Stimulated activated CD4-positive, alpha-beta T cell treated with anti-CD3 and anti-CD28 coated beads, Interleukin-1b, Interleukin-23, amount 100 ng/mL, for 24 hours (primary cell): ENCODE data around the gene WNT3A.
"Not testable (repeated sequence)": the region's sequence is repeated elsewhere in the genome, so short reads cannot be mapped to it uniquely, and the experiment has no call there.

Source experiments
- DNase-seq, 4 experiments: peaks; one replicate each; pipeline ENCODE4 v3.0.0-alpha.2; 2020; ENCODE audit warnings: low read depth in 4 of 4, low spot score in 1 of 4

WNT3A gene

DNA sequence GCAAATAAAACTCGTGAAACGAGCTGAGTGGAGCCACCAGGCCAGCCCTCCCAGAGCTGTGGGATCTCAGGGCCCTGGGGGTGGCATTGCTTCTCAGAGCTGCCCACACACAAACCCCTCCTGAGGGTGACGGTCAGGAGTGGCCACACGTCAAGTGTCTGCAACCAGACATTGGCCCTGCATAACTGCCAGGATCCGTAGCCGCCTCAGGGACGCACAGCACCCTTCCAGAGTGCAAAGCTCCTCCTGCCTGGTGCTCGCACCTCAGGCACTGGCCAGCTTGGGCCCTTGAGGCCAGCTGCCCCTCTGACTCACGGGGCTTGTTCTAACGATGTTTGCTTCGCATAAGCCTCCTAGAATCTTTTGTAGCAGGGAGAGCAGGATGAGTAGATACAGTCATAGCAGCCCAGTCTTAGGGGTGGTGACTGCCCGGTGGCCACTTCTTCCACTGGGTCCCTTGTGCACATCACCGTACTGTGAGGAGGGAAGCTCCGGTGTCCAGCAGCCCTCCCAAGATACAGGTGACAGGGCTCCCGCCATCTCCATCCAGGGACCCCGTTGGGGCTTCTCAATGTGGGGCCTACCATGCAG, 5.0 kb downstream of the WNT3A start:
- no peak for DNase-seq

DNA sequence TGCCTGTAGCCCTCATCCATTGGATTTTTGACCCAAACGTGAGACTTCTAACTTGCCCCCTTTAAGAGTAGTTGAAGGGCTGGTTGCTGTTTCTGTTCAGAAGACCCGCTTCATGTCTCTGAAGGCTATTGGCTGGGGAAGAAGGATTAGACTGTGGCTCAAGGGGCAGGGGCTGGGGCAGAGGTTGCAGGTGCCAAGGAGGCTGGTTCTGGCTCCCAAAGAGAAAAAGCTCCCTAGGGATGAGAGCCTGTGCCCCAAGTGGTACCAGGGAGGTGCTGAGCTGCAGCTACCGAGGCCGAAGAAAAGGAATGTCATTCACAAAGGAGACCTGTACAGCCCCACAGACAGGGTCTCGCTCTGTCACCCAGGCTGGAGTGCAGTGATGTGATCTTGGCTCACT, 5.8 kb downstream of the WNT3A start:
- no peak for DNase-seq

DNA sequence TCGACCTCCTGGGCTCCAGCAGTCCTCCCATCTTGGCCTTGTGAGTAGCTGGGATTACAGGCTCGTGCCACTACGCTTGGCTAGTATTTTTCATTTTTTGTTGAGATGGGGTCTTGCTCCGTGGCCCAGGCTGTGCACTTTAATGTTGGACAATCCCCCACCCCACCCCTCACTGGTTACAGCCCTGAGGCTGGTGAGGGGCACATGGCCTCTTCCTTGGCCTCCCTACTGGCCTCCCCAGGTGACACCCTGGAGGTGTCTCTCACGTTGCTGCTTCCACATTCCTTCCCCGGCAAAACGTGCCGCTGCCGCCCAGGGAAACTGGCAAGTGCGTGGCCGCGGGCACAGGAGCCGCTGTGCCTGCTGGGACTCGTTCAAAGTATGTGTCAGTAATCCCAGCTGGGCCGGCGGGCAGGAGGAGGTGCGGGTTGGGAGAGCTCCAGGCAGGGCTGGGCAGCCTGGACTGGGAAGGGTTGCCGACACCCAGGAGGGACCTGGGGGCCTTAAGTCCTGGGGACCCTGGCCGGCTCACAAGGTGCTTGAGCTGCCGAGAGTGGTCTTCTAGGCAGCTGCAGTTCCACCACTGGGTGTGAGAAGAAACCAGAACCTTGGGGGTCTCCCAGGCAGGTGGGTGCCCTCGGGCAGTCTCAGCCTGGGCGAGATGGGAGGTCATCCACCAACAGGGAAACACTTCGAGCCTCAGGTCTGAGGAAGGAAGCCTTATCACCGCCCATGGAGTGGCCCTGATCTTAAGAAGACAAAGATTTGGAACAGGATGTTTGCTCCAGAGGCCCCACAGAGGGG, 6.5 kb downstream of the WNT3A start:
- no peak for DNase-seq

DNA sequence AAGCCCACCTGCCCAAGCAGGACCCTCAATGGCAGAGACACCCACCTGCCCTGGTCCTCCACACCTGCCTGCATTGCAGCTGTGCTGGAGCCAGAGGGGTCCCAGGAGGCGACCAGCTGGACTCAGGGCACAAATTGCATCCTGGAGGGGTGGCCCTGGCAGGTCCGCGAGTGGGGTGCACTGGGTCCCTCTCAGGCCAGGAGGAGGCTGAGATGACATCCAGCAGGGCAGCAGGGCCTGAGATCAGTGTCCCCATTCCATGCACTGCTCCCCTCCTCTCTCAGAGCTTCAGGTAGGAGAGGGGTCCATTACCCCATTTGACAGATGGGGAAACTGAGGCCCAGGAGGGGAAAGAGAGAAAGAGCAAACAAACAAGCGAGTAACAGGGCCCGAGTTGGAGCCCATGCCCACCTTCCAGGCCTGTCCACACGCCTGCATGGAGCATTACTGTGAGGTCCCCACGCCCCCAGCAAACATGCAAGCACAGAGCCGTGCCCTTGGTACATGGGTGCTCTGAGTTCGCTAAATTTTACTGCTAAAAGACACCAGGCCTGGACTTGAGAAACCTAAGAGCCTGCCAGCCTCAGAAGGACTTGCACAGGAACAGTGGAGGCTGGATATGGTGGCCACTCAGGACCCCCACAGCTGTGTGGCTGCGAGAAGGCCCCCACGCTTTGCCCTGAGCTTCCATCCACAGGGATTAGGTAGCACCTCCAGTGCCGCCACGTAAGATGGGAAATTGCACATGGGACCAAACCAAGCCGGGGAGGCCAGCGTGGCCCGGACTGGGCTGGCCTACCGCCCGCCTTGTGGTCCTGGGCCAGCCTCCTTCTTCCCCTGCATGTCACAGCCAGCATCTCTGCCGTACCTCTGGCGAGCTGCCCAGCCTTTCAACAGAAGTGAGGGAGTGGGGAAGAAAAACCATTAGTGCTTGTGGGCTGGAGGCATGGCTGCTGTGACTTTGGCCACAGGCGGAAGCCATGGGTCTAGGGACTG, 7.4 kb downstream of the WNT3A start:
- no peak for DNase-seq

DNA sequence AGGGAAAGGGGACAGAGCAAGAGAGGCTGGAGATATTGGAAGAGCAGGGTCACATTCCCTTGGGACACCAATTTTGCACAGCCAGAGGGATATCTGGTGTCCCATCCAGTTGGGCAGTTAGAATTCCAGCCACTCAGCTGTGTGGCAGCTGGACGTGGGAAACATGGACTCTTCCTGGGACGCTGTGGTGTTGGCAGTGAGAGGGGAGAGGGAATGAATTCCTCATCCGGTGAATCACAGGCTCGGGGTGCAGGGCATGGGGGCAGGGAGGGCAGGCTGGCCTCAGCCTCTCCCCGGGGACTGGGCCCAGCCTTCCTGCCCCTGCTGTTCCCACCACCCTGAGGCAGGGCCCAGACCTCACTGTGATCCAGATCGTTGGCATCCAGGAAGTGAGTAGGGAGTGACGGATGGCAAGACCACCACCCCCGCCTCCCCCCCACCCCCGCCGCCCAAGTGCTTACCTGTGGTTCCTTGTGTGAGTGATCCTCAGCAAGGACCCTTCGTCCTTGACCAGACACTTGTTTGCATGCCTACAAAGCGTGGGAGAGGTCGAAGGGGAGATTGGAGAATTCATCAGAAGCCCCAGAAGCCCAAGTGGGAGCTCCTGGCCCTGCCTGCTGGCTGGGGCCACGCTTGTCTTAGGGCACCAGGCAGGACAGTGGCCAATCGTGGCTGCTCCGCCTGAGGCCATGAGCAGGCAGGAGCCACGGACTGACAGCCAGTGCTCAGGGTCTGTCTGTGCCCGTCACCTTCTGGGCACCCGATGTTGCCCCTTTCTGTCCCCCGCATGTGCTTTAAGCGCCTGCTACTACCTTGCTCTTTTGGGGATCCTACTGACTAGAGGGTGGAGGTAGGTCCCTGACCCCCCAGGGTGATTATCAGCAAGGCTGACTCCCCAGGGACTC, 8.7 kb downstream of the WNT3A start:
- DNase-seq, result no peak

DNA sequence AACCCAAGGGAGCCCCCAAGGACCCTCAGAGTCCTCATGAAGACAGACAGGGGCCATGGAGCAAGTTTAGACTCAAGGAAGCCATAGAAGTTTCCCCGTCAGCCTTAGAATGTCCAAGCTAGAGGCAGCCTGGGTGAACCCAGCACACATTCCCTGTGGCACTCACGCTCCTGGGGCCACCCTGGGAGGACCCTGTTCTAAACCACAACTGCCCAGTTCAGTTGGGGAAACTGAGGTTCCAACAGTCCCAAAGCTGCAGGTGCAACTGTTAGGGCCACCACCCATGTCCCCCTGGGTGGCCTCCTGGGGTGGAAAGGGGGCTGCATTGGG, 9.3 kb downstream of the WNT3A start:
- no peak for DNase-seq

DNA sequence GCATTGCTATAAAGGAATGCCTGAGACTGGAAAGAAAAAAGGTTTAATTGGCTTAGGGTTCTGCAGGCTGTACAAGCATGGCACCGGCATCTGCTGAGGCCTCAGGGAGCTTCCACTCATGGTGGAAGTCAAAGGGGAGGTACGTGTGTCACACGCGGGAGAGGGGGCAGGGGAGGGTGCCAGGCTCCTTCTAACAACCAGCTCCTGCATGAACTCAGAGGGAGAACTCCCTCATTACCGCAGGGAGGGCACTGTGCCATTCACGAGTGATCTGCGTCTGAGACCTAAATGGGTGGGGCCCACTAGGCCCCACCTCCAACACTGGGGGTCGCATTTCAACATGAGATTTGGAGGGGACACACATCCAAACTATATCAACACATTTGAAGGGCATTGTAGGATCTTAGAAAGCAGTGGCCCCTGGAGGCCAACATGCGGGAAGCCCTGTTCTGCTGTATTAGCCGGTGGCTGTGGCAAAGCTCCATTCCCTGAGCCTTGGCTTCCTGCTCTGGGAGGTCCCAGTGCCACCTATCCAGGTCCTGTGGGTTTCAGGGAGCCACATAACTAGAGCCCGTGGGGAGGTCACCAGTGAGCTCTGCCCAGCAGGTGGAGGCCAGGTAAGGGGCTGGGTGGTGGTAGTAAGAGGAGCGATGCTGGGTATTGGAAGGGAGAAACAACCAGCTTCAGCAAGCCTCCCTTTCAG, 10.0 kb downstream of the WNT3A start:
- DNase-seq, result no peak

DNA sequence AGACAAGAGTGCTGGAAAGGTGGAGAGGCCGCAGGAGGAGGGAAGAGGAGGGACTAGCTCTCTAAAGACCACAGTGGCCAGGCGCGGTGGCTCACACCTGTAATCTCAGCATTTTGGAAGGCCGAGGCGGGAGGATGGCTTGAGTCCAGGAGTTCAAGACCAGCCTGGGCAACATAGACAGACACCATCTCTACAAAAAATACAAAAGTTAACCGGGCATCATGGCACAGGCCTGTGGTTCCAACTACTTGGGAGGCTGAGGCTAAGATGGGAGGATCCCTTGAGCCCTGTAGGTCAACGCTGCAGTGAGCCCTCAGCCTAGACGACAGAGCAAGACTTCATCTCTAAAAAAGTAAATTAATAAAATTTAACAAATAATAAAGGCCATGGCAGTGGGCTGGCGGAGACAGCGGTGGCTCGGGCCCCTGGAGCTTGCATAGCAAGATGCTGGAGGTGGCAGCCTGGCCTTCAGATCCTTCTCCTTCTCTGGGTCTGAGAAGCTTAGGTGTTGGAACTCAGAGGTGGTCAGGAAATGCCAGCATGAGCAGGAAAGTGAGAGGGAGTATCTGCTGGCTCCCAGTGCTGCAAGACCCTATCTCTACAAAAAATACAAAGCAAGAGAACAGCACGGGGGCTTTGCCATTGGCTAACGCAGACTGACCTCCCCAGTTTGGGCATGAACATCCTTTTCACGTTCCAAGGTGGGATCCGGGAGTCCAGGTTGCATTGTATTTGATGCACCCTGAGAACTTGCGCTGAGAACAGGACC, 10.7 kb downstream of the WNT3A start:
- DNase-seq, result no peak

DNA sequence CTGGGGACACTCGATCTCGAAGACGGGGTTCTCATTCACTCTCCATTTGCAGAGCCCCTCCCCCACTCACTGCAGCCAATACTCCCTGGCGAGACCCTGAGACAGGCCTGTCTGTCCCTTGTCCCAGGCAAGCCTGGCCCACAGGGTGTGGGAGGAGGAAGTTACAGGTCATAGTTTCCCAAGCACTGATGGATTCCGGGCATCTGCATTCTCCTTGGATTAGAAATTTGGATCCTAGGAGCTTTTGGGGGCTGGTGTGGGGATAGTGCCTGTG, 11.3 kb downstream of the WNT3A start:
- no peak for DNase-seq

DNA sequence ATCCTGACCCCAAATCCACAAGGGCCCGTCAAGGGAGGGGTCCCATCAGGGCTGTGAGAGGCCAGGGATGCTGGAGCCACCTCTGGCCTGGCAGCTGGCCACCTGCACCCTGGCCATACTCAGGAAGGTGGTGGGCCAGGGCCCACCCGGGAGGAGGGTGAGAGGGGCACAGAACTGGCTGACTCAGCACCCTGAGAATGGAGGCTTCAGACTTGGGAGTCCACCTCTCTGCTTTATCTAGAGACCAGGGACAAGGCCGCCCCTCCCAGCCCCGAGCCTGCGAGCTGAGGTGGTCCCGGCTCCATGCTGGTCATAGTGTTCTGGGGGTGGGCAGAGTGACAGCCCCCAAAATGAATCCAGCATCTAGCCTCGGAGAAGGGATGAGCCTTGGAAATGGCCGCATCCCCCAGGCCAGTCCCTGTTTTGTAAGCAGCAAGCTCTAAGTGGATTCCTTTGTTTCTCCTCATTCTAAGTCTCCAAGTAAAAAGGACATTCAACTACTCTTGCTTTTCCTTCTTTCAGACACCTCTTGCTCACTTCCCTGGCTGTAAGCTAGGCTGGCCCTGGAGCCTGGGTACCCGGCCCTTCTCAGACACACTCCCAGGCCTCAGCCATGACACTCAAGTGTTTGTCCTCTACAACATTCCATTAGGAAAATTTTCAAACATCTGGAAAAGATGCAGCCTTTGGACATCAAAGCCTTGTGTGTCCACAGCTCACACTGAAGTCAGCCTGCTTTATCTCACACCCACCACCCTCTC, 12.3 kb downstream of the WNT3A start:
- DNase-seq, result no peak

DNA sequence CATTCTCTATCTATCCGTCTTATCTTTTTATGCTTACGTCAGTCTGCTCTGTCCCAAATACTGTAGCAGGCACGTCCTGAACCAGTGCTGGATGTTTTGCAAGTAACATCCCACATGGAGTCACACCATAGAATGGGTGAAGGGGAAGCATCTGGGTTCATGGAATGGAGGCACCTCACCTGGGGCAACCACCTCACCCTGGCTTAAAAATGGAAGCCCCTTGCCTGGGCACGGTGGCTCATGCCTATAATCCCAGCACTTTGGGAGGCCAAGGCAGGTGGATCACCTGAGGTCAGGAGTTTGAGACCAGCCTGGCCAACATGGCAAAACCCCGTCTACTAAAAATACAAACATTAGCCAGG, 12.9 kb downstream of the WNT3A start:
- DNase-seq, result not testable (repeated sequence)

DNA sequence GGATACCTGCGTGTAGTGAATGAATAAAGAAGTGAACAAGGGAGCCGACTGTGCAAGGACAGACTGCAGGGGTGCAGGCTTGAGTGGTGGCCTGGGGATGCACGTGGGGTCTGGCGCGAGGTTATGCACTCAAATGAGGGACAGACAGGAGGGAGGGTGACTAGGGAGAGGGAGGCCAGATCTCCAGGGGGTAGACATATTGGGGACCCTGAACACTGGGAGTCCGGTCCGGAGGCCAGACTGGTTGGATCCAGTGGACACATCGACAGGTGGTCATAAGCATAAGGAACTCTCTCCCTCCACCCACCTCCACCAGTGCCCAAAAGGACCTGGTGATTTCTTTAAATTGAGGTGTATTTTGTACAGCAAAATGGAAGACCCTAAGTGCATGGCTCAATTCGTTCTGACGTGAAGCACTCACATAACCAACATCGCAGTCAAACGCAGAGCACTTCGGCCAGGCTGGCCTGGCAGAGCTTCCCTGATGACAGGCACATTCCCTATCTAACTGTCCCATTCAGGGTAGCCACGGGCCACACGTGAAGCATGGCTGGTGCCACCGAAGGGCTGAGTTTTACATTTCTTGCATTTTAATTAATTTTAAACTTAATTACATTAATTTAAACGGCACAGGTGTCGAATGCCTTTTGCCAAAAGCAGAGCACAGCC, 14.0 kb downstream of the WNT3A start:
- no peak for DNase-seq

DNA sequence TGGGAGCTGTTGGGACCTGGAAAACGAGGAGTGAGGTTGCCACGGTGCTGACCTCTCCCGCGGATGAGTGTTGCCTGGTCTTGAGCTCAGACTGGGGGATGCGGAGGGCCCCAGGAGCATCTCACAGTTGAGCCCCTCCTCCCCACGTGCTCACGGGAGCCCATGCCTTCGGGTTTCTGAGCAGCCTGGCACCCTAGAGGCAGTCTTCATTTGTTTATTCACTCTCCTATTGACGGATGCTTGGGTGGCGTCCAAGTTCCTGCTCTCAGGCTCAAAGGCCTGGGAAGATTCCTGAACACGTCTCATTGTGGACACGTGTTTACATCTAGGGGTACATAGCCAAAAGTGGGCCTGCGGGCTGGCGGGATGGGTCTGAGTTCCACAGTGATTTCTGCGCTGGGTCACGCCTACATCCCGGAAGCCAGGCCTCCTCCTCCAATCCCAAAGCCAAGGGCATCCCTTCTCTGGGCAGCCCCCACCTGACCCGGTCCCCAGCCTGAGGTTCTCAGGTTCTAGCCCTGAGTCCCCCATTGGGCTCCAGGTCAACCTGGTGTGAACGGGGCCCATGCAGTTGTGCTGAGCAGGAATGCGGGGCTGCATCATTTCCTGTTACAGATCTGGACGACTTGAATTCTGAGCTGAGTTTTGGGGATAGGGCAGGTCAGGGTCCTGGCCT, 14.7 kb downstream of the WNT3A start:
- no peak for DNase-seq

DNA sequence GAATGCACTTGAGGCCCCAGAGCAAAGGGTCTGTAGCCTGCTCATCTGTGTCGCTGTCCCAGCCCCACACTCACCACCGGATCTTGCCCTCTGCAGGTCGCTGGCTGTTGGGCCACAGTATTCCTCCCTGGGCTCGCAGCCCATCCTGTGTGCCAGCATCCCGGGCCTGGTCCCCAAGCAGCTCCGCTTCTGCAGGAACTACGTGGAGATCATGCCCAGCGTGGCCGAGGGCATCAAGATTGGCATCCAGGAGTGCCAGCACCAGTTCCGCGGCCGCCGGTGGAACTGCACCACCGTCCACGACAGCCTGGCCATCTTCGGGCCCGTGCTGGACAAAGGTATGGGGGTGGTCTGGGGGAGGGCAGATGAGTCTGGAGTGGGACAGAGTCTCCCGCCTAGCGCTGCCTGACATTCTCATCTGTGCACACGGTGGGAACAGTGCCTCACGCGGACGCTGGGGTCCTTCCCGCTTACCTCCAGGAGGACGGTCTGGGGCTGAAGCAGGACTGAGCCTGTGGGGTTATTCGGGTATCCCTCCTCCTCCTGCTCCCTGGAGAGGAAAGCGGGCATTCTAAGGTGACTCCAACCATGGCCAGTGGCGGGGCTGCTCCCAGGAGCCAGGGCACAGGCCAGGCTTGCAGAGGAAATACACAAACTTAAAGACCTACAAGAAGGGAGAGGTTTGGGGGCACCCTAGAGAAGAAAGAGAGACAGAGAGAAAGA, 15.9 kb downstream of the WNT3A start:
- DNase-seq, result no peak

DNA sequence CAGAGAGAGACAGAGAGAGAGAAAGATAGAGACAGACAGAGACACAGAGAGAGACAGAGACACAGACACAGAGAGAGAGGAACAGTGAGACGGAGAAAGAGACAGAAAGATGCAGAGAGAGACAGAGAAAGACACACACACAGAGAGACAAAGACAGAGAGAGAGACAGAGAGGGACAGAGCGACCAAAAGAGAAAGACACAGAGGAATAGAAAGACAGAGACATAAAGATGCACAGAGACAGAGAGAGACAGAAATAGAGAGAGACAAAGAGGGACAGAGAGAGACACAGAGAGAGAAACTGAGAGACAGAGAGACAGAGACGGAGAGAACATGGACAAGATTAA, 16.5 kb downstream of the WNT3A start:
- no peak for DNase-seq

DNA sequence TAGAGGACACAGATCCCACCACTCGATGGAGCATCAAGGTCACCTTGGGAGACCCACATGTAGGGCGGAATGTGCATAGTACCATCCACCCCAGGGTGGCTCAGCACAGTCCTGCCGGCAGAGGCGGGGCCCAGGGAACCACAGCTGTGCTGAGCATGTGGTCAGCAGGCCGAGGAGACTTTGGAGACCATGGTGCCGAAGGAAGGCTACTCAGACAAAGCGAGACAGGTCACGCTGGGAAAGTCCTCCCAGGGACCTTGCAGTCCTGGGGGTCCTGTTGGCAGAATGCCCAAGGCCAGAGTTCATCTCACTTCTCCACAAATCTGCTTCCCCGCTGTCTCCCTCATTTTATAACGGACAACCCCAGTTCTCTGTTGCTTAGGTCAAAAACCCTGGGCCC, 22.5 kb downstream of the WNT3A start:
- no peak for DNase-seq

DNA sequence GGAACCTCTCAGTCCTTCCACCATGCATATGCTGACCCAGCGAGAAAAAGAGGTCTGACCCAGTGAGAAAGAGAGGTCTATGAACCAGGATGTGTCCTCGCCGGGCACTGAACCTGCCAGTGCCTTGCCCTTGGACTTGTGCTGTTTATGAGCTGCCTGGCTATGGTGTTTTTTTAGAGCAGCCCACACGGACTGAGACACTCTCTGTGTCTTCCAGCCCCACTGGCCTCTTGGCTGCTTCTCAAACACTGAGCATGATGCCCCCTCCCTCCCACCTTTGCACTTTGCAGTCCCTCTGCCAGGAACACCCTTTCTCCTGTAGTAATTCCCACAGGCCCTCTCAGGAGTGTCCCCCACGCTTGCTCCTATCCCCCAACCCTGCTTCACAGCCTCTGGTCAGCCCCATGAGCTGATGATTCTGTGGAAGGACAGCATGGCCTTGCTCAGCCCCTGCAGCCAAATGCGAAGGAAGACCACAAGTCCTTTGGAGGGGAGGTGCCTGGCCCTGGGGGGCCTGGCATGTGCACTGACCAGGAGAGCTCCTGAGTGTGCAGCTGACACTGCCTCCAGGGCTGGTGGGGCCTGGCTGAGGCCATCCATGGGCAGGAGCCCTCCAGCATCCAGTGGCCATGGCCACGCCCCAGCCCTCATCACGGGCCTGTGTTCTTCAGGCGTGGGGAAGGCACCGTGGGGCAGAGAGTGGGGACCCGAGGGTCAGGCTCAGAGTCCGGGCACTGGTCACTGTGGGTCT, 23.8 kb downstream of the WNT3A start:
- no peak for DNase-seq
